ENCODE results near the gene PPP2CA. TPM values are rescaled to one million over a fixed set of nuclear protein-coding genes. Genes with fewer than 3 reads are reported as not detected.

The PPP2CA gene
- total RNA-seq (2014; rRNA removed; shearing (Covaris generic)), result 264 and 286 TPM in 2 replicates

GRCh38 chr5:134225780-134226440, at the start of gene PPP2CA:
PPP2CA (minus strand) TSS chr5:134226073; CDS start chr5:134225861, 212 bp downstream.

GRCh38 chr5:134176511-134177368, 49.1 kb downstream of the PPP2CA start, which contains the start of gene SKP1:
SKP1 (minus strand) TSS chr5:134176950; CDS start chr5:134174022, 2,928 bp downstream.

Small RNAs within 50 kb of the gene (small RNA-seq; reads per million reads assigned to genes)
- not detected for gene MIR3661

Other genes with a start within 250 kb of the PPP2CA start
- 231 and 276 TPM in 2 replicates for gene VDAC1, start 221.1 kb downstream of the PPP2CA start, total RNA-seq (2014; rRNA removed; shearing (Covaris generic))
- gene TCF7, start 111.4 kb downstream of the PPP2CA start, total RNA-seq (2014; rRNA removed; shearing (Covaris generic)), result 0.72 and 2.7 TPM in 2 replicates
- 195 and 204 TPM in 2 replicates for gene SKP1, start 49.1 kb downstream of the PPP2CA start, total RNA-seq (2014; rRNA removed; shearing (Covaris generic))
- not detected in 2 replicates for gene CDKL3, start 141.1 kb upstream of the PPP2CA start, total RNA-seq (2014; rRNA removed; shearing (Covaris generic))
- gene UBE2B, start 145.5 kb upstream of the PPP2CA start, total RNA-seq (2014; rRNA removed; shearing (Covaris generic)), result 8.0 and 12.4 TPM in 2 replicates
- 42.0 and 51.2 TPM in 2 replicates for gene CDKN2AIPNL, start 185.8 kb upstream of the PPP2CA start, total RNA-seq (2014; rRNA removed; shearing (Covaris generic))